Choroid plexus epithelial cell (primary cell): ENCODE results near the gene TBX1.

ENCODE experiments used
- DNase-seq: peaks from one replicate; pipeline ENCODE4 v3.0.0-alpha.2; 2010; ENCODE audit warnings: low read depth
- H3K4me3 ChIP-seq: 2 replicates; pipeline ENCODE4 v1.5.1; 2011; ENCODE audit warnings: low read depth, mild to moderate bottlenecking, control low read depth, low read length, moderate library complexity
- TF ChIP-seq, protein P1 (sequence below): conservative IDR thresholded peaks from 2 replicates; pipeline ENCODE4 v1.5.1; 2011; ENCODE audit warnings: low read depth, mild to moderate bottlenecking, control low read depth, inconsistent platforms, low read length, moderate library complexity

TBX1 gene

DNA sequence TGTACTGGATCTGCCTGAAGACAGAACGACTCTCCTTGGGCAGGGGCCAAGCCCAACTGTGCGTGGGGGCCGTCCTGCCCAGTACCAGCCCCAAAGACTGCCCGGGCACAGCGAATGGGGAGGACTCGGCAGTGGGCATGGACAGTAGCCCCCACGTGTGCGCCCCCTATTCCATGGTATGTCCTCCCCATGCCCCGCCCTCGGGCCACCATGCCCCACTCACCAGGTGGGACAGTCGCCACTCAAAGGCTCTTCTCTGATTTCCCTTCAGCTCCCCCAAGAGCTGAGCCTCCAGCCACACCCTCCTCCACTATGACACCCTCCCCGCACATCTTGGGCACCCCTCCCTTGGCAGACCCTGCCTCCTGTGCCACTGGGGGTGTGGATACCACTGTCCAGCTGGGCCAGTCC, 50.6 kb downstream of the TBX1 start:
- no peak overlapping the region for H3K4me3 ChIP-seq
- TF ChIP-seq, protein P1, sequence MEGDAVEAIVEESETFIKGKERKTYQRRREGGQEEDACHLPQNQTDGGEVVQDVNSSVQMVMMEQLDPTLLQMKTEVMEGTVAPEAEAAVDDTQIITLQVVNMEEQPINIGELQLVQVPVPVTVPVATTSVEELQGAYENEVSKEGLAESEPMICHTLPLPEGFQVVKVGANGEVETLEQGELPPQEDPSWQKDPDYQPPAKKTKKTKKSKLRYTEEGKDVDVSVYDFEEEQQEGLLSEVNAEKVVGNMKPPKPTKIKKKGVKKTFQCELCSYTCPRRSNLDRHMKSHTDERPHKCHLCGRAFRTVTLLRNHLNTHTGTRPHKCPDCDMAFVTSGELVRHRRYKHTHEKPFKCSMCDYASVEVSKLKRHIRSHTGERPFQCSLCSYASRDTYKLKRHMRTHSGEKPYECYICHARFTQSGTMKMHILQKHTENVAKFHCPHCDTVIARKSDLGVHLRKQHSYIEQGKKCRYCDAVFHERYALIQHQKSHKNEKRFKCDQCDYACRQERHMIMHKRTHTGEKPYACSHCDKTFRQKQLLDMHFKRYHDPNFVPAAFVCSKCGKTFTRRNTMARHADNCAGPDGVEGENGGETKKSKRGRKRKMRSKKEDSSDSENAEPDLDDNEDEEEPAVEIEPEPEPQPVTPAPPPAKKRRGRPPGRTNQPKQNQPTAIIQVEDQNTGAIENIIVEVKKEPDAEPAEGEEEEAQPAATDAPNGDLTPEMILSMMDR, result no peak
- DNase-seq, result no peak

DNA sequence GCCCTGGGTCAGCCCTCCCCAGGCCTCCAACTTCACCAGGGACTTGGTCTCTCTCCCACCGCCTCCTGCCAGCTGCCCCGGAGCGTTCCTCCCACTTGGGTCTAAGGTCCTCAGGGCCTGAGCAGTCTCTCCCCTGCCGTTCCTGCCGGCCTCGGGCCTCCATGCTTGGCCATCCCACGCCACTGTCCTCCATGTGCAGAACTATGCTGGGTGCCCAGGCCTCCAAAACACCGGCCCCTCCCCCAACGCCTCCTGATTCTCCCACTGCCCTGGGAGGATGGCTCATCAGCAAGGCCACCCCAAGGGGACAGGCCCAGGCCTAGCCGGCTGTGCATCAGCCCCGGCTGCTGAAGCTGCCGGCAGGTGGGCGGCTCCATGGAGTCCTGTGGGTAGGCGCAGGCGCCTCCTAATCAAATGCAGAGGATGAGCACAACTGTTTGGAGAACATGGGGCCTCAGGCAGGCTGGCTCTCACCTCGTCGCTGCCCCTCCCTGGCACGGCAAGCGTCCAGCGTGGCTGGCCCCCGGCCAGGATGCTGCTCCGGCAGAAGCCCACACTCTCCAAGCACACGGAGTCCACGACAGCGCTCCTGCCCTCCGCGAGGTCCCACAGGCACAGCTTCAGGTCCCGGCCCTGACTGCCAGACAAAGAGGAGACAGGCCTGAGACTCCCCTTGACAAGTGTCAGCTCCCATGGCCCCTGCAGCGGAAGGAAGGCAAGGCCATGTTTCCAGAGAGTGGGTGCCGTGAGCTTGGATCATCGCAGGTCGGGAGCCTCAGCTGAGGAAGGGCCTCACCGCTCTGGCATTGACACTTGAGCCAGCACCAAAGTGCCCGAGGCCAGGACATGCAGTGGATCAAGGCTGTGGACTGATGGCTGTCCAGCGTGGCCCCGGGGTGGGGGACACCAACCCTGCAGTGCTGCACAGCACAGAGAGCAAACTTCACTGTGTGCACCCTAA, 51.5 kb downstream of the TBX1 start:
- H3K4me3 ChIP-seq, result no peak overlapping the region
- TF ChIP-seq, protein P1, result no peak
- DNase-seq, result no peak

DNA sequence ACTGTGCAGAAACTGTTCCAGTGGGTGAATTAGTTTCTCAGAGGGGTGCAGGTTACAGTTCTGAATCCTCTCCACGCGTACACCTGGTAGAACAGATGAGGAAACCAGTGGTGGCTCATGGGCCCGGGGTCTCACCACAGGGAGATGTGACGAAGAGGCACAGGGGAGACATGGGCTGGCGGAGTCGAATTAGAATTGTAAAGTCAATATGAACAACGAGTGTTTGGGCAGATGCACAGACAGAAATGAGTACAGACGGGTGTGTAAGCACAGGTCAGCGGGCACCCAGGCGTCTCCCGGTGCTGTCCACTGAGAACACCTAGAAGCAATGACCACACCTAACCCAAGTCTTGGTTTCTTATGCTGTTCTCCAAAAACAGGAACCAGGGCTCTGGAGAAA, 52.3 kb downstream of the TBX1 start:
- H3K4me3 ChIP-seq, result no peak overlapping the region
- TF ChIP-seq, protein P1, result no peak
- no peak for DNase-seq

- TF ChIP-seq, protein P1, result no peak
- DNase-seq, result no peak
- H3K4me3 ChIP-seq, result no peak overlapping the region
These were observed 53.9 kb downstream of the TBX1 start for GRCh38 chr22:19814428-19814827.

DNA sequence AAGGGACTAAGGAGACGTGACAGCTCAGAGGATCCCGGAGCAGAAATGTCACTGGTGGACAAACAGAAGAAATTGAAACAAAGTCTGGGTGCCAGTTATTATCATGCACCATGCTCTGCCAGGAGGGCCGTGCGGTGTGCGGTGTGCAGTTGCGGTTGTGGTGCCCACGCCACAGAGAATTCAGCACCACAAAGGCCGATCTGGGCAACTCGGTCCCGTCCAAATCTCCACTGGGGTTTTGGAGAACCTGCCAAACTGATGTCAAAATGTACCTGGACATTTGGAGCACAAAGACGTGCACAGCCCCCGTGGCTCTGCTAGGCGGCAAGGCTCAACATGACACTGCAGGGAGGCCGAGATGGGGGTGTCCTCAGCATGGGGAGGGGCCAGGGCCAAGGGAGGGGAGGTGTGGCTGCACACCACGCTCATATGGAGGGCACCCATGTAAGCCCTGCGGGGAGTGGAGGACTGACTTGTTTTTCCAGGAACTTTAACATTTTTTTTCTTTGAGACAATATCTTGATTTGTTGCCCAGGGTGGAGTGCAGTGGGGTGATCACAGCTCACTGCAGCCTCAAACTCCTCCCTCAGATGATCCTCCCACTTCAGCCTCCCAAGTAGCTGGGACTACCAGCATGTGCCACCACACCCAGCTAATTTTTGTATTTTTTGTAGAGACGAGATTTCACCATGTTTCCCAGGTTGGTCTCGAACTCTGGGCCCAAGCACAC, 54.7 kb downstream of the TBX1 start:
- TF ChIP-seq, protein P1, result no peak
- DNase-seq, result no peak
- H3K4me3 ChIP-seq, result no peak overlapping the region

GRCh38 chr22:19815823-19816290, 55.3 kb downstream of the TBX1 start:
- TF ChIP-seq, protein P1, result no peak
- no peak for DNase-seq
- no peak overlapping the region for H3K4me3 ChIP-seq
